Uterus (tissue), 4 donors: ENCODE data around the gene RBM38. TPM values are rescaled to one million over a fixed set of nuclear protein-coding genes. Genes with fewer than 3 reads are reported as not detected.

Source experiments
- DNase-seq, 2 donors: peaks; one replicate each; pipeline ENCODE4 v3.0.0-alpha.2; 2019 to 2020
- H3K27ac ChIP-seq, 2 donors: fragments of 200-600 bp; sonication (generic); 1 replicate in 1 of 2; 2 replicates in 1 of 2; pipeline ENCODE4 v1.5.1; 2016 to 2018
- H3K27me3 ChIP-seq, 2 donors: fragments of 200-600 bp; sonication (generic); one replicate each; pipeline ENCODE4 v1.5.1; 2018 to 2019; ENCODE audit warnings: control low read depth in 1 of 2
- H3K36me3 ChIP-seq, 2 donors: fragments of 200-600 bp; sonication (generic); one replicate each; pipeline ENCODE4 v1.5.1; 2019; ENCODE audit warnings: control low read depth in 1 of 2
- H3K4me1 ChIP-seq, 2 donors: fragments of 200-600 bp; sonication (generic); one replicate each; pipeline ENCODE4 v1.5.1; 2018 to 2019; ENCODE audit warnings: control low read depth in 1 of 2
- H3K4me3 ChIP-seq, 2 donors: fragments of 200-600 bp; sonication (generic); 1 replicate in 1 of 2; 2 replicates in 1 of 2; pipeline ENCODE4 v1.5.1; 2018 to 2019; ENCODE audit warnings: mild to moderate bottlenecking in 1 of 2
- H3K9me3 ChIP-seq, 2 donors: fragments of 200-600 bp; sonication (generic); one replicate each; pipeline ENCODE4 v1.5.1; 2019; ENCODE audit warnings: control low read depth in 1 of 2
- CTCF ChIP-seq, 4 experiments: fragments of 200-600 bp in 2 of 4; fragments of 450-650 bp in 2 of 4; sonication (generic) in 2 of 4; IDR thresholded peaks; one replicate each; pipeline ENCODE4 v1.5.1; 2016 to 2019; ENCODE audit warnings: antibody characterized with exemption in 4 of 4, mild to moderate bottlenecking in 2 of 4, moderate library complexity in 1 of 4
- POLR2A ChIP-seq, 2 donors: fragments of 450-650 bp; IDR thresholded peaks; one replicate each; pipeline ENCODE4 v1.6.1; 2016; ENCODE audit warnings: antibody characterized with exemption in 2 of 2, mild to moderate bottlenecking in 1 of 2, moderate library complexity in 1 of 2
- intact Hi-C: fragments of 100-400 bp; cut with DNase I; formaldehyde crosslinking; loops from one replicate; pipeline ENCODE4 v1.15.1; 2023; ENCODE audit warnings: low total_unique reads
- total RNA-seq, 4 donors: library from RNA; depleted of rRNA in 3 of 4; stranded (reverse); fragments of >200 nt in 3 of 4; gene quantifications; one replicate each; pipeline versions ENCODE4 v1.1.0 to v1.2.4, GENCODE V29; 2014 to 2023
- donor health status: DM: yes; HTN: yes; CAD: no.

The RBM38 gene
- total RNA-seq, 4 donors from 2014 or later, result 1.2 to 48.6 (median 8.8) TPM

- no peaks in the 10 kb centered on the region for H3K36me3 ChIP-seq
- DNase-seq, result no peak
- intact Hi-C loops, result no loop called here
- TF ChIP-seq CTCF (IDR thresholded peaks at IDR 0.05) (no peak), POLR2A (IDR thresholded peaks at IDR 0.05) (no peak)
- H3K27me3 ChIP-seq, result no peaks in the 10 kb centered on the region
- no peak overlapping the region for H3K27ac ChIP-seq
- H3K4me3 ChIP-seq, result no peak overlapping the region
- no peaks in the 10 kb centered on the region for H3K4me1 ChIP-seq
- no peaks in the 10 kb centered on the region for H3K9me3 ChIP-seq
Observed at GRCh38 chr20:57457243-57458095, 66.3 kb downstream of the RBM38 start.

DNA sequence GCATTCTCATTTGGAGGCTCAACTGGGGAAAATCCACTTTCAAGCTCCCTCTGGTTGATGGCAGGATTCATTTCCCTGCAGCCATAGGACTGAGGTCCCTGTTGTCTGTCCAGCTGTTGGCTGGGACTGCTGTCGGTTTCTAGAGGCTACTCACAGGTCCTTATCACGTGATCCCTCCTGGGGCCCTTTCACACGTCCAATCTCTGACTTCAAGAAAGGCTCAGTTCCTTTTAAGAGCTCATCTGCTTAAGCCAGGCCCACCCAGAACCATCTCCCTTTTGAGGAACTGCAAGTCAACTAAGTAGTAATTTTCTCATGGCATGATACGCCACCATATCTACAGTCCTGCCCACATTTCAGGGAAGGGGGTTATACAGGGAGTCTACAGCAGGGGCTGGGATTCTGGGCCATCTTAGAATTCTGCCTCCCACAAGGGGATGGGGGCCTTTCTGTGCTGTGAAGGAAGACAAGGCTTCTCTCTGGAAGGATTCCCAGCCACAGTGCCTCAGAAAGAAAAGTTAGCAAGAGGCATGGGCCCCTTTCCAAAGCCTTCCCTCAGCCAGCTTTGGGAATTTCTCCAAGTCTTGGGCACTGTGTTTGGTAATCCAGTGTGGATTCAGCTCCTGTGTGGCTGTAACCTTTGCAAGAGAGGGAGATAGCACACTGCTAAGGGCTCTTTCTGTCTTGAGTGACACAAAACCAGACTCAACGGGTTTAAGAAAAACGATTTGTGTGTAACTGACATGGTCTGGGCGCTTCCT, 67.4 kb downstream of the RBM38 start:
- Histone ChIP-seq H3K36me3 (no peaks in the 10 kb centered on the region), H3K27me3 (no peaks in the 10 kb centered on the region), H3K4me3 (no peak overlapping the region), H3K27ac (no peak overlapping the region), H3K9me3 (no peaks in the 10 kb centered on the region), H3K4me1 (no peaks in the 10 kb centered on the region)
- intact Hi-C loops, result no loop called here
- TF ChIP-seq CTCF (IDR thresholded peaks at IDR 0.05) (no peak), POLR2A (IDR thresholded peaks at IDR 0.05) (no peak)
- no peak for DNase-seq

Other genes with a start within 250 kb of the RBM38 start
- 10 to 100 TPM in 1 of 4 donors, under 1 TPM in 3; under 0.01 to 13.3 (median 0.36) TPM for gene BMP7, start 124.8 kb upstream of the RBM38 start, total RNA-seq
- not detected for gene SPO11, start 61.6 kb upstream of the RBM38 start, total RNA-seq
- gene RAE1, start 40.1 kb upstream of the RBM38 start, total RNA-seq, result 10 to 100 TPM; 23.4 to 72.0 (median 36.0) TPM
- under 1 TPM in 1 of 4 donors, not detected in 3; 0.07 TPM for gene CTCFL, start 133.7 kb downstream of the RBM38 start, total RNA-seq
- gene PCK1, start 169.7 kb downstream of the RBM38 start, total RNA-seq, result 1 to 10 TPM in 2 of 4 donors, under 1 TPM in 1, not detected in 1; 0.26 to 1.8 (median 1.4) TPM
- under 1 TPM in 1 of 4 donors, not detected in 3; 0.46 TPM for gene ZBP1, start 229.0 kb downstream of the RBM38 start, total RNA-seq